Amygdala (tissue), 56 donors: ENCODE measurements around the gene VSIG10L2.

Experiments used
- DNase-seq, 56 donors: peaks; one replicate each; lab custom pipeline; 2025; lab: John Stamatoyannopoulos, UW

Gene VSIG10L2

GRCh38 chr11:125926682-125927081, 19.2 kb upstream of the VSIG10L2 start:
- no peak for DNase-seq

- DNase-seq = peak in 6 of 56 donors; percentile 11 to 29 (median 20)
Measured at GRCh38 chr11:125929445-125930075, 16.3 kb upstream of the VSIG10L2 start.

DNA sequence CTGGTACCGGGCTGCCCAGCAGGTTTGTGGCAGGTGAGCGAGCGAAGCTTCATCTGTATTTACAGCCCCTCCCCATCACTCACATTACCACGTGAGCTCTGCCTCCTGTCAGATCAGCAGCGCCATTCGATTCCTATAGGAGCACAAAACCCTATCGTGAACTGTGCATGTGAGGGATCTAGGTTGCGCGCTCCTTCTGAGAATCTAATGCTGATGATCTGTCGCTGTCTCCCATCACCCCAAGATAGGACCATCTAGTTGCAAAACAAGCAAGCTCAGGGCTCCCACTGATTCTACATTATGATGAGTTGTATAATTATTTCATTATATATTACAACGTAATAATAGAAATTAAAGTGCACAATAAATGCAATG, 15.8 kb upstream of the VSIG10L2 start:
- DNase-seq = no peak

- DNase-seq = no peak
Measured at GRCh38 chr11:125931116-125931515, 14.7 kb upstream of the VSIG10L2 start.

GRCh38 chr11:125931668-125932067, 14.2 kb upstream of the VSIG10L2 start:
- no peak for DNase-seq

GRCh38 chr11:125932301-125932700, 13.5 kb upstream of the VSIG10L2 start:
- no peak for DNase-seq

- peak in 1 of 56 donors; percentile 29 for DNase-seq
Measured at GRCh38 chr11:125933030-125933813, 12.6 kb upstream of the VSIG10L2 start.

- no peak for DNase-seq
Measured at GRCh38 chr11:125934473-125934872, 11.4 kb upstream of the VSIG10L2 start.

GRCh38 chr11:125935056-125935455, 10.8 kb upstream of the VSIG10L2 start:
- DNase-seq = no peak

- DNase-seq = no peak
Measured at GRCh38 chr11:125935618-125936199, 10.1 kb upstream of the VSIG10L2 start.

- no peak for DNase-seq
Measured at GRCh38 chr11:125938418-125938817, 7.4 kb upstream of the VSIG10L2 start.

DNA sequence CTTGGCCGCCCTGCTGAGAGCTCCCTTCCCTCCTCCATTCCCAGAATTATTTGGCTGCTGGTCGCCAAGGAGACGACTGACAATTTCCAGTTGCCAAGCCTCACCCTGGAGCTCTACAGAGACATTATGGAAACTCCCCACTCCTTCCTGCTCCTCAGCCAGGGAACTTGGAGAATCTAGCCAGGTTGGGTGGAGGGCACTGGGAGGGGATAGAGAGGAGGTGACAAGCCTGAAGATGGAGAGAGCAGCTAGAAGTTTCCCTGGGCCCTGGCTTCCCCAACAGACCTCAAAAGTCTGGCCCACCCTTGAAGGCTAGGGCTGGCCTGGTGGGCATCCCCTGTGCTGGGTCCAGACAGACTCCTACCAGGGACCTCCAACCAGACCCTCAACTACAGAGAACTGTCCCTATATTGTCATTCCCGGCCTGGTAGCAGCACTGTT, 6.7 kb upstream of the VSIG10L2 start:
- peak in 2 of 56 donors; percentile 12 to 20 for DNase-seq

DNA sequence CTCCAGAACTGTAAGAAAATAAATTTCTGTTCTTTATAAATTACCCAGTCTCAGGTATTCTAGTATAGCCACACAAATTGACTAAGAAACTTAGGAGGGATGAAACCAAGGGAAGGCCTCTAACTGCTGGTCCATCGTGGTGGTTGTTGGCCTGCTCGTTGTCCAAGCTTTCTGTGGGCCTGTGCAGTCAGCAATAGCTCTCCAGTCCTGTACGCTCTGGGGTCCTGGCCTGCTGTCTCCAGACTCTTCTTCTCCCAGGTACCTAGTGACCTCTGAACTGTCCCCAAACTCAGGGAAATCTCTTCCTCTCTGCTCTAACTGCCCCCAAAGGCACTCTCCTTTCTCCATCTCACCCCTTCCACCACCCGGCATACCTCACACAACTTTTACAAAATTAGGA, 5.7 kb upstream of the VSIG10L2 start:
- no peak for DNase-seq

GRCh38 chr11:125941267-125941618, 4.6 kb upstream of the VSIG10L2 start:
- no peak for DNase-seq

DNA sequence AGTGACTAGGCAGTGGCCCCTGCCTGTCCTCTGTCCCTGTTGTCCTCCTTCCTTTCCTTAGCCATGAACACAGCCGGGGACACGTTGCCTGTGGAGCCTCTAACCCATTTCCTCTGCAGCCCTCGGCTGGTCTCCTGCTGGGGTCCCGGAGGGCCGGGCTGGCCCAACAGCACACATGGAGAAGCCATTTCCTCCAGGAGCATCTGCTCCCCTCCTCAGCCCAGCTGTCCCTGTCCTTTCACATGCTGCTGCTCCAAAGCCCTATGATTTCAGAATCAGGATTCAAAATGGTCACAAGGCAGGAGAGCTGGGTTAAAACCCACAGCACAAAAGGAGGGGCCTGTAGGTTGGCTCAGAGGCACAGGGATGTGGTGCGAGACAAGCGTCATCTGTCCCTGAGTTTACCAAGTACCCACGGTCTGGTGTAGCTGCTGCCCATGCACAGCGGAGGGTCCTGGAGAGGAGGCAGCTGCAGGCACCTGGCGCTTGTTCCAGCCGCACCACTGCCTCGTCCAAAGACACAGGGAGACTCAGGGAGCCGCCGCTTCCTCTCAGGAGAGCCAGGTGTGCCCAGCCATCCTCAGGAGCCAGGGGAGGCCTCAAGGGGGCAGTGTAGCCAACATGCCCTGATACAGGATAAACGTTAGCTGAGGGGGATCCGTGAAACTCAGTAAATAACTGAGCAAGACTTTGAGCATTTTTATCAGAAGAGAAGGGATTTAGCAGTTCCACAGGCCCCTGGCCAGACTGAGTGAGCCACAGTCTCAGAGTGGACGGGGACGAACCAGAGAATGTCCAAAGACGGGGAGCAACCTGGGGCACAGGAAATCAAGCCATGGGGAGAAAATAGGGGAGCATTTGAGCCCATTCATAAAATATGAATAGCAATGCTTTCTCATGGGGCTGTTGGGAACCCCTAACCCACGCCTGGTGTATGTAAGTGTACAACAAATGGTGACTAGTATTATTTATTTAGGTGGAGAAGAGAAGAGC, 3.9 kb upstream of the VSIG10L2 start:
- DNase-seq = peak in 8 of 56 donors; percentile 3 to 44 (median 17)

GRCh38 chr11:125942771-125943428, 2.9 kb upstream of the VSIG10L2 start:
- DNase-seq = no peak

- DNase-seq = no peak
Measured at GRCh38 chr11:125943661-125944349, 2.0 kb upstream of the VSIG10L2 start.

- DNase-seq = no peak
Measured at GRCh38 chr11:125944350-125945010, 1.4 kb upstream of the VSIG10L2 start.
